ENCODE measurements around the gene TPH2. TPM values are rescaled to one million over a fixed set of nuclear protein-coding genes. Genes with fewer than 3 reads are reported as not detected.
A peak's percentile ranks its signal among the peaks of the same experiment; 100 is the strongest.

TPH2 gene
- total RNA-seq, 1 donor, result not detected

GRCh38 chr12:72000969-72001648 lies 62.5 kb downstream of the TPH2 start:
- TF ChIP-seq CTCF (IDR thresholded peaks at IDR 0.05; ENCODE audit: insufficient read depth, low read length), result no peak
- H3K4me3 ChIP-seq (ENCODE audit: low read depth, low read length), result no peak overlapping the region
- DNase-seq (ENCODE audit: low read depth), result no peak

GRCh38 chr12:72006766-72007165 lies 68.1 kb downstream of the TPH2 start:
- no peak for DNase-seq (ENCODE audit: low read depth)
- TF ChIP-seq CTCF (IDR thresholded peaks at IDR 0.05; ENCODE audit: insufficient read depth, low read length), result no peak
- no peak overlapping the region for H3K4me3 ChIP-seq (ENCODE audit: low read depth, low read length)

- no peak overlapping the region for H3K4me3 ChIP-seq (ENCODE audit: low read depth, low read length)
- no peak for TF ChIP-seq CTCF (IDR thresholded peaks at IDR 0.05; ENCODE audit: insufficient read depth, low read length)
- no peak for DNase-seq (ENCODE audit: low read depth)
Measured at GRCh38 chr12:72010356-72010755, 71.7 kb downstream of the TPH2 start.

- peak; percentile 33 for DNase-seq (ENCODE audit: low read depth)
- no peak for TF ChIP-seq CTCF (IDR thresholded peaks at IDR 0.05; ENCODE audit: insufficient read depth, low read length)
- no peak overlapping the region for H3K4me3 ChIP-seq (ENCODE audit: low read depth, low read length)
Measured at GRCh38 chr12:72011374-72011773, 72.7 kb downstream of the TPH2 start.

- no peak for TF ChIP-seq CTCF (IDR thresholded peaks at IDR 0.05; ENCODE audit: insufficient read depth, low read length)
- no peak overlapping the region for H3K4me3 ChIP-seq (ENCODE audit: low read depth, low read length)
- no peak for DNase-seq (ENCODE audit: low read depth)
Measured at GRCh38 chr12:72012874-72013273, 74.2 kb downstream of the TPH2 start.

GRCh38 chr12:72015895-72016294 lies 77.2 kb downstream of the TPH2 start:
- no peak overlapping the region for H3K4me3 ChIP-seq (ENCODE audit: low read depth, low read length)
- TF ChIP-seq CTCF (IDR thresholded peaks at IDR 0.05; ENCODE audit: insufficient read depth, low read length), result no peak
- DNase-seq (ENCODE audit: low read depth), result no peak
